H9 (cell line): ENCODE measurements around the gene CDKAL1. TPM values are rescaled to one million over a fixed set of nuclear protein-coding genes. Genes with fewer than 3 reads are reported as not detected.

Source experiments
- DNase-seq: peaks from one replicate; pipeline ENCODE4 v3.0.0-alpha.2; 2017
- H2AFZ ChIP-seq: one replicate; pipeline ENCODE4 v1.6.1; 2013; ENCODE audit warnings: mild to moderate bottlenecking, low read length, control low read depth, moderate library complexity
- H2AK5ac ChIP-seq: 2 replicates; pipeline ENCODE4 v1.6.1; 2013; ENCODE audit warnings: low read length, control low read depth, mixed read lengths; ENCODE audit not compliant: insufficient read length
- H2BK120ac ChIP-seq: one replicate; pipeline ENCODE4 v1.6.1; 2013; ENCODE audit warnings: low read depth, mild to moderate bottlenecking, low read length, control low read depth, inconsistent platforms; ENCODE audit not compliant: poor library complexity, severe bottlenecking
- H2BK12ac ChIP-seq: 2 replicates; pipeline ENCODE4 v1.6.1; 2013; ENCODE audit warnings: low read length, control low read depth, mixed read lengths, low read depth; ENCODE audit not compliant: insufficient read length
- H2BK15ac ChIP-seq: 2 replicates; pipeline ENCODE4 v1.6.1; 2013; ENCODE audit warnings: low read depth, low read length, control low read depth
- H2BK20ac ChIP-seq: one replicate; pipeline ENCODE4 v1.6.1; 2013; ENCODE audit warnings: low read depth, mild to moderate bottlenecking, low read length, control low read depth, inconsistent platforms; ENCODE audit not compliant: poor library complexity, severe bottlenecking
- H2BK5ac ChIP-seq: 2 replicates; pipeline ENCODE4 v1.6.1; 2013; ENCODE audit warnings: low read length, control low read depth, mixed read lengths; ENCODE audit not compliant: insufficient read length
- H3K14ac ChIP-seq: 2 replicates; pipeline ENCODE4 v1.6.1; 2013; ENCODE audit warnings: low read length, control low read depth; ENCODE audit not compliant: insufficient read depth
- H3K18ac ChIP-seq: 2 replicates; pipeline ENCODE4 v1.6.1; 2013; ENCODE audit warnings: low read depth, mild to moderate bottlenecking, mixed read lengths, low read length, control low read depth; ENCODE audit not compliant: insufficient read length
- H3K23ac ChIP-seq: 2 replicates; pipeline ENCODE4 v1.6.1; 2013; ENCODE audit warnings: low read length, control low read depth, mixed read lengths, low read depth; ENCODE audit not compliant: insufficient read length
- H3K23me2 ChIP-seq: 2 replicates; pipeline ENCODE4 v1.6.1; 2013; ENCODE audit warnings: low read depth, mild to moderate bottlenecking, mixed read lengths, low read length, control low read depth; ENCODE audit not compliant: insufficient read length, poor library complexity, severe bottlenecking
- H3K27ac ChIP-seq: 2 replicates; pipeline ENCODE4 v1.5.1; 2013; ENCODE audit warnings: low read length, control low read depth, mixed read lengths, low read depth; ENCODE audit not compliant: insufficient read length
- H3K27me3 ChIP-seq: 2 replicates; pipeline ENCODE4 v1.6.1; 2013; ENCODE audit warnings: low read length, control low read depth, inconsistent platforms; ENCODE audit not compliant: insufficient read depth
- H3K4ac ChIP-seq: 2 replicates; pipeline ENCODE4 v1.6.1; 2013; ENCODE audit warnings: low read depth, mild to moderate bottlenecking, control low read depth, inconsistent platforms, low read length, moderate library complexity
- H3K4me1 ChIP-seq: 2 replicates; pipeline ENCODE4 v1.6.1; 2013; ENCODE audit warnings: low read length, control low read depth, inconsistent platforms; ENCODE audit not compliant: insufficient read depth
- H3K4me2 ChIP-seq: 2 replicates; pipeline ENCODE4 v1.6.1; 2013; ENCODE audit warnings: low read length, control low read depth, mixed read lengths; ENCODE audit not compliant: insufficient read length, insufficient read depth
- H3K56ac ChIP-seq: 2 replicates; pipeline ENCODE4 v1.6.1; 2013; ENCODE audit warnings: low read depth, mild to moderate bottlenecking, mixed read lengths, low read length, control low read depth; ENCODE audit not compliant: insufficient read length
- H3K79me1 ChIP-seq: 2 replicates; pipeline ENCODE4 v1.6.1; 2013; ENCODE audit warnings: low read depth, mild to moderate bottlenecking, moderate library complexity, low read length, control low read depth, inconsistent platforms; ENCODE audit not compliant: insufficient read depth, poor library complexity, severe bottlenecking
- H3K79me2 ChIP-seq: 2 replicates; pipeline ENCODE4 v1.6.1; 2013; ENCODE audit warnings: low read length, control low read depth, inconsistent platforms; ENCODE audit not compliant: insufficient read depth
- H3K9ac ChIP-seq: 2 replicates; pipeline ENCODE4 v1.6.1; 2013; ENCODE audit warnings: low read length, control low read depth, mixed read lengths; ENCODE audit not compliant: insufficient read length; ENCODE audit errors: extremely low read depth
- H3K9me3 ChIP-seq: one replicate; pipeline ENCODE4 v1.6.1; 2013; ENCODE audit warnings: low read depth, low read length, inconsistent platforms; ENCODE audit not compliant: control insufficient read depth
- H3T11ph ChIP-seq: one replicate; pipeline ENCODE4 v1.6.1; 2013; ENCODE audit warnings: mild to moderate bottlenecking, low read length, control low read depth, inconsistent platforms
- H4K20me1 ChIP-seq: one replicate; pipeline ENCODE4 v1.6.1; 2013; ENCODE audit not compliant: control insufficient read depth, insufficient read length, insufficient read depth
- H4K5ac ChIP-seq: 2 replicates; pipeline ENCODE4 v1.6.1; 2013; ENCODE audit warnings: low read depth, mild to moderate bottlenecking, mixed read lengths, low read length, control low read depth; ENCODE audit not compliant: insufficient read length
- H4K8ac ChIP-seq: replicated peaks from 2 replicates; pipeline ENCODE4 v1.6.1; 2013; ENCODE audit warnings: low read length, control low read depth, mixed read lengths, low read depth; ENCODE audit not compliant: insufficient read length
- H4K91ac ChIP-seq: 2 replicates; pipeline ENCODE4 v1.6.1; 2013; ENCODE audit warnings: low read depth, mild to moderate bottlenecking, moderate library complexity, mixed read lengths, low read length, control low read depth; ENCODE audit not compliant: insufficient read length
- H3K27ac Mint-ChIP-seq, 3 experiments: 2 replicates in 2 of 3; 3 replicates in 1 of 3; pipeline ENCODE4 v1.8.0; 2020 to 2021; ENCODE audit warnings: mixed read lengths in 3 of 3, mild to moderate bottlenecking in 1 of 3, moderate library complexity in 1 of 3
- H3K27me3 Mint-ChIP-seq: 2 replicates; pipeline ENCODE4 v1.8.0; 2021; ENCODE audit warnings: low read depth, mild to moderate bottlenecking, moderate library complexity, mixed read lengths
- H3K36me3 Mint-ChIP-seq, 3 experiments: 2 replicates in 2 of 3; 3 replicates in 1 of 3; pipeline ENCODE4 v1.8.0; 2020 to 2021; ENCODE audit warnings: low read depth in 3 of 3, mixed read lengths in 3 of 3; ENCODE audit not compliant: insufficient read depth in 1 of 3
- H3K4me1 Mint-ChIP-seq, 2 experiments: 2 replicates each; pipeline ENCODE4 v1.8.0; 2020; ENCODE audit warnings: mixed read lengths in 2 of 2
- H3K4me3 Mint-ChIP-seq, 2 experiments: 2 replicates in 1 of 2; 3 replicates in 1 of 2; pipeline ENCODE4 v1.8.0; 2020 to 2021; ENCODE audit warnings: mild to moderate bottlenecking in 2 of 2, mixed read lengths in 2 of 2, moderate library complexity in 1 of 2
- H3K9me3 Mint-ChIP-seq, 2 experiments: 2 replicates in 1 of 2; 3 replicates in 1 of 2; pipeline ENCODE4 v1.8.0; 2020; ENCODE audit warnings: mild to moderate bottlenecking in 2 of 2, mixed read lengths in 2 of 2, moderate library complexity in 1 of 2
- CTCF ChIP-seq: fragments of 200-600 bp; sonication (generic); conservative IDR thresholded peaks from 3 replicates; pipeline ENCODE4 v1.8.0; 2021; ENCODE audit warnings: antibody characterized with exemption, mild to moderate bottlenecking
- WGBS: extraction: QIAGEN DNeasy Blood & Tissue Kit; methylation state at CpG from one replicate; pipeline ENCODE4 v1.1.7; 2013; ENCODE audit warnings: missing lambda C conversion rate, low lambda C conversion rate, mixed read lengths; ENCODE audit not compliant: insufficient read length; ENCODE audit errors: extremely low coverage; 5-methylcytosine and 5-hydroxymethylcytosine counted together
- total RNA-seq: library from RNA; stranded (reverse); gene quantifications from 2 replicates; pipeline ENCODE4 v1.2.1, GENCODE V29; 2021

CDKAL1 gene
- total RNA-seq, 1 experiment from 2014 or later, result 23.0 TPM

- no peaks in the 10 kb centered on the region; a peak in 1 of 7 replicates for H3K36me3 Mint-ChIP-seq
- Histone ChIP-seq H4K91ac (no peak overlapping the region), H3K4me1 (no peaks in the 10 kb centered on the region; the same call in 1 of the 2 replicates), H4K20me1 (no peaks in the 10 kb centered on the region), H3K23me2 (no peaks in the 10 kb centered on the region), H3K9ac (no peak overlapping the region), H3K18ac (no peak overlapping the region), H3K56ac (no peak overlapping the region), H2BK20ac (no peak overlapping the region), H3K4me2 (no peak overlapping the region), H2AK5ac (no peak overlapping the region), H4K8ac (no peak overlapping the region), H3K23ac (no peak overlapping the region), H3T11ph (no peak overlapping the region), H2AFZ (no peak overlapping the region), H3K79me1 (no peaks in the 10 kb centered on the region), H3K79me2 (no peaks in the 10 kb centered on the region), H3K4ac (no peak overlapping the region), H3K27ac (no peak overlapping the region), H4K5ac (no peak overlapping the region), H2BK120ac (no peak overlapping the region), H3K27me3 (no peaks in the 10 kb centered on the region), H2BK12ac (no peak overlapping the region), H3K9me3 (no peaks in the 10 kb centered on the region), H2BK5ac (no peak overlapping the region), H2BK15ac (no peak overlapping the region), H3K14ac (no peak overlapping the region)
- no peak overlapping the region; a peak in 2 of 7 replicates for H3K27ac Mint-ChIP-seq
- no peak for DNase-seq
- H3K9me3 Mint-ChIP-seq, result no peaks in the 10 kb centered on the region; a peak in 3 of 5 replicates
- peaks cover 15 to 16% of the 10 kb centered on the region in 2 experiments for H3K4me1 Mint-ChIP-seq
- no peak for TF ChIP-seq CTCF
- WGBS, result no CpG with 5 or more reads among the region's 10 CpGs
- no peak overlapping the region for H3K4me3 Mint-ChIP-seq
- H3K27me3 Mint-ChIP-seq, result no peaks in the 10 kb centered on the region
Observed at GRCh38 chr6:21264288-21265033, 730.2 kb downstream of the CDKAL1 start.
